Heart right ventricle (tissue), 16 donors: Measurements from ENCODE around the gene PAQR6. TPM values are rescaled to one million over a fixed set of nuclear protein-coding genes. Genes with fewer than 3 reads are reported as not detected.

ENCODE experiments used
- ATAC-seq, 8 donors: fragments of 200-7000 bp; cut with Tn5 transposase; one replicate each; pipeline ENCODE4 v1.9.1; 2020; ENCODE audit warnings: mild to moderate bottlenecking in 8 of 8, moderate library complexity in 8 of 8, moderate number of reproducible peaks in 1 of 8
- DNase-seq, 2 donors: peaks; one replicate each; pipeline ENCODE4 v3.0.0-alpha.2; 2020
- H3K27ac ChIP-seq, 10 donors: fragments of 200-600 bp; sonication (generic) in 2 of 10; one replicate each; pipeline versions ENCODE4 v1.5.0 to v1.8.0; 2020 to 2022; ENCODE audit warnings: mild to moderate bottlenecking in 3 of 10
- H3K27me3 ChIP-seq, 7 donors: fragments of 200-600 bp; one replicate each; pipeline ENCODE4 v1.8.0; 2021 to 2022; ENCODE audit warnings: mild to moderate bottlenecking in 2 of 7
- H3K36me3 ChIP-seq, 9 donors: fragments of 200-600 bp; sonication (generic) in 1 of 9; one replicate each; pipeline versions ENCODE4 v1.5.0 to v1.8.0; 2020 to 2022; ENCODE audit warnings: mild to moderate bottlenecking in 2 of 9
- H3K4me1 ChIP-seq, 9 donors: fragments of 200-600 bp; sonication (generic) in 1 of 9; one replicate each; pipeline versions ENCODE4 v1.5.0 to v1.8.0; 2020 to 2022; ENCODE audit warnings: mild to moderate bottlenecking in 4 of 9
- H3K4me3 ChIP-seq, 10 donors: fragments of 200-600 bp; sonication (generic) in 2 of 10; one replicate each; pipeline versions ENCODE4 v1.5.0 to v1.8.0; 2020 to 2022; ENCODE audit warnings: mild to moderate bottlenecking in 7 of 10, moderate library complexity in 2 of 10
- H3K9me3 ChIP-seq, 11 donors: fragments of 200-600 bp in 10 of 11; sonication (generic) in 2 of 11; one replicate each; pipeline versions ENCODE4 v1.5.0 to v1.8.0; 2013 to 2022; ENCODE audit warnings: mild to moderate bottlenecking in 2 of 11, control low read depth in 1 of 11, moderate library complexity in 1 of 11
- WGBS, 2 donors: extraction: QIAGEN DNeasy Blood & Tissue Kit; methylation state at CpG; one replicate each; pipeline ENCODE4 v1.1.7; 2013; ENCODE audit warnings: inconsistent platforms in 1 of 2; 5-methylcytosine and 5-hydroxymethylcytosine counted together
- intact Hi-C, 10 donors: fragments of 100-400 bp; cut with DNase I; formaldehyde crosslinking; loops; one replicate each; pipeline versions ENCODE4 v1.11.1 to v1.14.2; 2022
- polyA plus RNA-seq, 2 donors: library from polyadenylated mRNA; stranded (reverse); fragments of 200-250 nt; gene quantifications; one replicate each; pipeline ENCODE4 v1.2.3, GENCODE V29; 2013
- total RNA-seq, 10 donors: library from RNA; stranded (reverse); fragmentation: NEBNext Ultra II Directional in 3 of 10; extraction: Animal tissue kit (Norgen Biotek cat#: 25700) in 3 of 10; gene quantifications; one replicate each; pipeline versions ENCODE4 v1.2.1 to v1.2.4, GENCODE V29; 2021 to 2023
- TF ChIP-seq, protein P1 (sequence below), 9 donors: fragments of 200-600 bp; sonication (generic) in 2 of 9; IDR thresholded peaks; one replicate each; pipeline versions ENCODE4 v1.5.0 to v1.8.0; 2021 to 2022; ENCODE audit warnings: antibody characterized with exemption in 9 of 9, mild to moderate bottlenecking in 5 of 9, moderate library complexity in 1 of 9
- donor health status: Arrhythmogenic right ventricular cardiomyopathy.
- donor health status: ischemic (EF 13 %, LVEDD 7.1; RV severe dilation, severe dysfunction).
- donor health status: healthy with polysubstance abuse.
- donor health status: DM: no; HTN: yes; CAD: no.
- donor health status: DM: no; HTN: no; CAD: no.
- donor health status: ischemic (EF 25% LVEDD 6.9; RV normal size, moderate dysfunction).
- donor health status: ischemic (EF 25% LVEDD 5.7; RV mildly dilated, moderate dysfunction).
- donor health status: healthy.
- donor health status: DM: yes; HTN: yes; CAD: no.
- donor health status: Ischemic cardiomyopathy.
- donor health status: ischemic (EF 35%, LVEDD 5.7; RV mildly dilated, moderate dysfunction).
- donor health status: nonischemic (EF 11% LVEDD 7.7; RV severe dilation, severe dysfunction).
- donor health status: DM: yes; HTN: yes; CAD: no.
- donor health status: PGD.
- donor health status: ischemic (EF 29% LVEDD 5.4; RV normal size, mild dysfunction).
- donor health status: nonischemic (EF 23%, LVEDD 6.1; RV moderate dilation, normal function).

PAQR6 gene
- total and polyA plus RNA-seq, 12 donors, result 0.39 to 1.5 (median 0.77) TPM

DNA sequence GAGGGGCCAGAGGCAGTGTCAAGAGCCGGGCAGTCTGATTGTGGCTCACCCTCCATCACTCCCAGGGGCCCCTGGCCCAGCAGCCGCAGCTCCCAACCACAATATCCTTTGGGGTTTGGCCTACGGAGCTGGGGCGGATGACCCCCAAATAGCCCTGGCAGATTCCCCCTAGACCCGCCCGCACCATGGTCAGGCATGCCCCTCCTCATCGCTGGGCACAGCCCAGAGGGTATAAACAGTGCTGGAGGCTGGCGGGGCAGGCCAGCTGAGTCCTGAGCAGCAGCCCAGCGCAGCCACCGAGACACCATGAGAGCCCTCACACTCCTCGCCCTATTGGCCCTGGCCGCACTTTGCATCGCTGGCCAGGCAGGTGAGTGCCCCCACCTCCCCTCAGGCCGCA is 5.9 kb downstream of the PAQR6 start, which contains the start of gene BGLAP:
Gene BGLAP (plus strand): TSS at position 259 of the 400 bp plus-strand sequence. CDS start 48 bp downstream, at position 307.
- ATAC-seq, result no peak
- peaks cover 0 to 57% (median 26%) of the 10 kb centered on the region in 9 donors for H3K36me3 ChIP-seq
- no peak within 1 kb of the TSS for H3K27ac ChIP-seq
- DNase-seq, result no peak
- no peak within 1 kb of the TSS for H3K4me3 ChIP-seq
- H3K4me1 ChIP-seq, result peaks cover 10 to 19% (median 17%) of the 10 kb centered on the region in 9 donors
- H3K27me3 ChIP-seq, result peaks cover 0 to 23% (median 8%) of the 10 kb centered on the region in 7 donors
- H3K9me3 ChIP-seq, result no peaks in the 10 kb centered on the region
- 81 to 88% methylated on average over 14 of the region's 14 CpGs for WGBS, 2 donors
- TF ChIP-seq, protein P1, sequence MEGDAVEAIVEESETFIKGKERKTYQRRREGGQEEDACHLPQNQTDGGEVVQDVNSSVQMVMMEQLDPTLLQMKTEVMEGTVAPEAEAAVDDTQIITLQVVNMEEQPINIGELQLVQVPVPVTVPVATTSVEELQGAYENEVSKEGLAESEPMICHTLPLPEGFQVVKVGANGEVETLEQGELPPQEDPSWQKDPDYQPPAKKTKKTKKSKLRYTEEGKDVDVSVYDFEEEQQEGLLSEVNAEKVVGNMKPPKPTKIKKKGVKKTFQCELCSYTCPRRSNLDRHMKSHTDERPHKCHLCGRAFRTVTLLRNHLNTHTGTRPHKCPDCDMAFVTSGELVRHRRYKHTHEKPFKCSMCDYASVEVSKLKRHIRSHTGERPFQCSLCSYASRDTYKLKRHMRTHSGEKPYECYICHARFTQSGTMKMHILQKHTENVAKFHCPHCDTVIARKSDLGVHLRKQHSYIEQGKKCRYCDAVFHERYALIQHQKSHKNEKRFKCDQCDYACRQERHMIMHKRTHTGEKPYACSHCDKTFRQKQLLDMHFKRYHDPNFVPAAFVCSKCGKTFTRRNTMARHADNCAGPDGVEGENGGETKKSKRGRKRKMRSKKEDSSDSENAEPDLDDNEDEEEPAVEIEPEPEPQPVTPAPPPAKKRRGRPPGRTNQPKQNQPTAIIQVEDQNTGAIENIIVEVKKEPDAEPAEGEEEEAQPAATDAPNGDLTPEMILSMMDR (IDR thresholded peaks at IDR 0.05), result no peak
- intact Hi-C loops, result loop anchor here in 1 of 10 donors (5.0 kb wide), 1 partner anchor 35 kb away; no protein-coding TSS in a partner anchor

DNA sequence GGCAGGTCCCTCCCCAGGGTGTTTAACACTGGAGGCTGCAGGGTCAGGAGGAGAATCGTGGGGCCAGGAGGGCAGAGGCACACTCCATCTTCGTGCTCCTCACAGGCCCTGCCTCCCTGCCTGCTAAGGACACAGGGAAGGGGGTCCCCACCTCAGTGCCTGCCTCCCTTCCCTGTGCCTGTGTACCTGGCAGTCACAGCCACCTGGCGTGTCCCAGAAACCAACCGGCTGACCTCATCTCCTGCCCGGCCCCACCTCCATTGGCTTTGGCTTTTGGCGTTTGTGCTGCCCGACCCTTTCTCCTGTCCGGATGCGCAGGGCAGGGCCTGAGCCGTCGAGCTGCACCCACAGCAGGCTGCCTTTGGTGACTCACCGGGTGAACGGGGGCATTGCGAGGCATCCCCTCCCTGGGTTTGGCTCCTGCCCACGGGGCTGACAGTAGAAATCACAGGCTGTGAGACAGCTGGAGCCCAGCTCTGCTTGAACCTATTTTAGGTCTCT is 6.5 kb downstream of the PAQR6 start:
- peaks cover 8 to 14% (median 12%) of the 10 kb centered on the region in 9 donors for H3K4me1 ChIP-seq
- no peak overlapping the region for H3K4me3 ChIP-seq
- H3K36me3 ChIP-seq, result peaks cover 0 to 62% (median 32%) of the 10 kb centered on the region in 9 donors
- DNase-seq, result no peak
- TF ChIP-seq, protein P1 (IDR thresholded peaks at IDR 0.05), result no peak
- H3K27ac ChIP-seq, result no peak overlapping the region
- intact Hi-C loops, result loop anchor here in 1 of 10 donors (5.0 kb wide), 1 partner anchor 36 kb away; no protein-coding TSS in a partner anchor
- no peak for ATAC-seq
- H3K9me3 ChIP-seq, result no peaks in the 10 kb centered on the region
- H3K27me3 ChIP-seq, result peaks cover 0 to 19% (median 8%) of the 10 kb centered on the region in 7 donors
- 79 to 81% methylated on average over 15 of the region's 15 CpGs for WGBS, 2 donors

GRCh38 chr1:156238248-156238647 is 9.6 kb downstream of the PAQR6 start:
- 95% methylated on average over 5 of the region's 5 CpGs for WGBS, 2 donors
- DNase-seq, result no peak
- no peaks in the 10 kb centered on the region for H3K27me3 ChIP-seq

DNA sequence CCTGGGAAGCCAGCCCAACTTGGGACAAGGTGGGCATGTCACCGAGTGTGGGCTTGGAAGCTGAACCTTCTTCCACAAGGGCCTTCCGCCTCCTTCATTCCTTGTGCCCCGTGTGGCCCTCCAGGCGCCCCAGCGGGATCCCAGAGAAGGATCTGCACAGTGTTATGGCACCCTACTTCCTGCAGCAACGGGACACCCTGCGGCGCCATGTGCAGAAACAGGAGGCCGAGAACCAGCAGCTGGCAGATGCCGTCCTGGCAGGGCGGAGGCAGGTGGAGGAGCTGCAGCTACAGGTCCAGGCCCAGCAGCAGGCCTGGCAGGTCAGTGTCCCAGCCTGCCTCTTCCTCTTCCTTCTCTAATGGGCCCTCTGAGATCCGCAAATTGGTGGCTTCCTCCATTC is 11.7 kb downstream of the PAQR6 start:
- Histone ChIP-seq H3K36me3 (peaks cover 0 to 95% (median 48%) of the 10 kb centered on the region in 9 donors), H3K4me1 (peaks cover 0 to 2% (median 0%) of the 10 kb centered on the region in 9 donors), H3K9me3 (no peaks in the 10 kb centered on the region), H3K27ac (no peak overlapping the region), H3K27me3 (no peaks in the 10 kb centered on the region), H3K4me3 (no peak overlapping the region)
- intact Hi-C loops, result no loop called here
- no peak for ATAC-seq
- DNase-seq, result no peak
- TF ChIP-seq, protein P1 (IDR thresholded peaks at IDR 0.05), result no peak
- 97 to 98% methylated on average over 12 of the region's 12 CpGs for WGBS, 2 donors

More at GRCh38 chr1:156238248-156238647, 9.6 kb downstream of the PAQR6 start:
- ATAC-seq, result no peak
- TF ChIP-seq, protein P1 (IDR thresholded peaks at IDR 0.05), result no peak
- Histone ChIP-seq H3K9me3 (no peaks in the 10 kb centered on the region), H3K36me3 (peaks cover 0 to 94% (median 48%) of the 10 kb centered on the region in 9 donors), H3K4me3 (no peak overlapping the region), H3K27ac (no peak overlapping the region), H3K4me1 (peaks cover 0 to 2% (median 0%) of the 10 kb centered on the region in 9 donors)
- intact Hi-C loops, result no loop called here
